Esophagus muscularis mucosa (tissue), 3 donors: ENCODE results near the gene NPC1L1.

Experiments used
- POLR2AphosphoS5 ChIP-seq, 2 donors: sonication (generic); formaldehyde crosslinking; IDR thresholded peaks; one replicate each; pipeline ENCODE4 v1.6.1; 2017; ENCODE audit warnings: antibody characterized with exemption in 2 of 2
- TF ChIP-seq, protein P1 (sequence below), 3 experiments: fragments of 200-600 bp in 2 of 3; fragments of 450-650 bp in 1 of 3; sonication (generic) in 2 of 3; IDR thresholded peaks; one replicate each; pipeline ENCODE4 v1.5.1; 2017 to 2019; ENCODE audit warnings: antibody characterized with exemption in 3 of 3, mild to moderate bottlenecking in 2 of 3, moderate library complexity in 1 of 3

DNA sequence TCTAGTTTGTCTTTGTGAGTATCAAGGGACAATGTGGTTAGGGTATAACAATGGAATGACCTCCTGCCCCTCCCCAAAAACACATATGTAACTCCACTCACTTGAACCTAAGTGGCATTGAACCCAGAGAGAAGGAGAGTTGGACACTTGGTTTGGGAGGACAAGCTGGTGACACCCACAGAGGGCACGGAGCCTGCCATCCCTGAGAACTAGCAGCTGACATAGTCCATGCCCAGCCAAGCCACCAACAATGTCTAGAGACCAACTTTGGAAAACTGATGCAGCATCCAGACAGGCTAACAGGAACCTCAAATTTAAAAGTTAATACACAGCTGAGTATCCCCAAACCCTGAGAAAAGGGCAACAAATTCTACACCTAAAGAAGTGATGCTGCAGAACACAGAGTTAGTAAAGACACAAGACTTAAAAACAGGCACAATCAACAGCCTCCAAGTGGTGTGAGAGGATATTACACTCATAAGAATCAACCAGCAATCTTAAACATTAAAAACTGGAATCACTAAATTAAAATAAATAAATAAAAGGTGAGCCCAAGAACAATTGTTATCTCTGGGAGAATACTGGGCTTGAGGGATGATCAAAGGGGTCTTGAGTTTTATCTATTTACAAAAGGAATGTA is 77.8 kb downstream of the NPC1L1 start:
- TF ChIP-seq, protein P1, sequence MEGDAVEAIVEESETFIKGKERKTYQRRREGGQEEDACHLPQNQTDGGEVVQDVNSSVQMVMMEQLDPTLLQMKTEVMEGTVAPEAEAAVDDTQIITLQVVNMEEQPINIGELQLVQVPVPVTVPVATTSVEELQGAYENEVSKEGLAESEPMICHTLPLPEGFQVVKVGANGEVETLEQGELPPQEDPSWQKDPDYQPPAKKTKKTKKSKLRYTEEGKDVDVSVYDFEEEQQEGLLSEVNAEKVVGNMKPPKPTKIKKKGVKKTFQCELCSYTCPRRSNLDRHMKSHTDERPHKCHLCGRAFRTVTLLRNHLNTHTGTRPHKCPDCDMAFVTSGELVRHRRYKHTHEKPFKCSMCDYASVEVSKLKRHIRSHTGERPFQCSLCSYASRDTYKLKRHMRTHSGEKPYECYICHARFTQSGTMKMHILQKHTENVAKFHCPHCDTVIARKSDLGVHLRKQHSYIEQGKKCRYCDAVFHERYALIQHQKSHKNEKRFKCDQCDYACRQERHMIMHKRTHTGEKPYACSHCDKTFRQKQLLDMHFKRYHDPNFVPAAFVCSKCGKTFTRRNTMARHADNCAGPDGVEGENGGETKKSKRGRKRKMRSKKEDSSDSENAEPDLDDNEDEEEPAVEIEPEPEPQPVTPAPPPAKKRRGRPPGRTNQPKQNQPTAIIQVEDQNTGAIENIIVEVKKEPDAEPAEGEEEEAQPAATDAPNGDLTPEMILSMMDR (IDR thresholded peaks at IDR 0.05): no peak
- TF ChIP-seq POLR2AphosphoS5 (IDR thresholded peaks at IDR 0.05): no peak
